ENCODE measurements around the gene CXXC5. TPM values are rescaled to one million over a fixed set of nuclear protein-coding genes. Genes with fewer than 3 reads are reported as not detected.

Gene CXXC5
- polyA plus RNA-seq, 1 of the 3 experiments (the other 2 are of a cell fraction): 47.4 TPM

- H3K4me2 ChIP-seq: no peak overlapping the region
- H3K27me3 ChIP-seq (ENCODE audit: insufficient read depth): no peaks in the 10 kb centered on the region
- no peaks in the 10 kb centered on the region for H3K9me2 ChIP-seq
- peaks cover 7% of the 10 kb centered on the region for H3F3A ChIP-seq (replicated peaks; ENCODE audit: insufficient read depth)
- H3K9me3 ChIP-seq: no peaks in the 10 kb centered on the region
- no peak overlapping the region for H3K9ac ChIP-seq
- TF ChIP-seq NFIC (IDR thresholded peaks at IDR 0.05; ENCODE audit: borderline replicate concordance) (no peak), POLR2AphosphoS5 (IDR thresholded peaks at IDR 0.05; ENCODE audit: low read depth, low read length) (no peak), TEAD4 (IDR thresholded peaks at IDR 0.05; ENCODE audit: borderline replicate concordance, insufficient read depth) (no peak), USF2 (IDR thresholded peaks at IDR 0.05; ENCODE audit: borderline replicate concordance, low read depth, low read length) (no peak), SIN3A (IDR thresholded peaks at IDR 0.05; ENCODE audit: borderline replicate concordance, low read depth, low read length) (no peak), ZBTB33 (IDR thresholded peaks at IDR 0.05; ENCODE audit: borderline replicate concordance, low read depth) (no peak), MEF2A (IDR thresholded peaks at IDR 0.05; ENCODE audit: borderline replicate concordance, low read depth) (no peak), EZH2phosphoT487 (IDR thresholded peaks at IDR 0.05; ENCODE audit: borderline replicate concordance, low read depth) (no peak), RXRA (IDR thresholded peaks at IDR 0.05; ENCODE audit: borderline replicate concordance, low read depth) (no peak)
- peaks cover 95% of the 10 kb centered on the region for H3K79me2 ChIP-seq (ENCODE audit: insufficient read depth)
- CTCF ChIA-PET: interaction anchor here (0.8 to 10.3 kb wide), 9 partner anchors 11 to 111 kb away, joined by 3 to 73 read pairs (median 7); partner anchors contain the start of gene CXXC5
- peak overlapping the region in 1 of 2 experiments; percentile 99; a peak in 2 of 4 replicates for H3K27ac ChIP-seq (ENCODE audit: low read depth in 2 of 2, low read length in 1 of 2)
- peaks cover 33 to 69% of the 10 kb centered on the region in 2 experiments for H3K4me1 ChIP-seq (ENCODE audit: control insufficient read depth in 1 of 2, insufficient read depth in 2 of 2, low read depth in 1 of 2, low read length in 1 of 2)
- 87% methylated on average over 3 of the region's 3 CpGs for WGBS (ENCODE audit: low lambda C conversion rate)
- H4K20me1 ChIP-seq (ENCODE audit: insufficient read depth): peaks cover 90% of the 10 kb centered on the region
- H3K36me3 ChIP-seq (replicated peaks in 1 of 2; ENCODE audit: control insufficient read depth in 1 of 2, insufficient read depth in 2 of 2, low read length in 1 of 2): peaks cover 8 to 17% of the 10 kb centered on the region in 2 experiments
- POLR2A ChIA-PET: interaction anchor here (0.9 to 3.1 kb wide), 12 partner anchors 9 to 89 kb away, joined by 3 to 34 read pairs (median 11); partner anchors contain the start of gene CXXC5
- DNase-seq: no peak
- H3K4me3 ChIP-seq (ENCODE audit: low read depth in 2 of 2, low read length in 1 of 2): no peak overlapping the region
- H2AFZ ChIP-seq (ENCODE audit: low read depth): no peak overlapping the region
Observed at GRCh38 chr5:139676406-139676805, 28.3 kb downstream of the CXXC5 start.

GRCh38 chr5:139676951-139677735 lies 29.0 kb downstream of the CXXC5 start:
- ChIA-PET CTCF (interaction anchor here (0.8 to 10.3 kb wide), 15 partner anchors 12 to 110 kb away, joined by 3 to 73 read pairs (median 6); partner anchors contain the start of gene CXXC5), POLR2A (interaction anchor here (0.6 to 3.1 kb wide), 19 partner anchors 10 to 100 kb away, joined by 3 to 34 read pairs (median 4); partner anchors contain the start of gene CXXC5)
- Histone ChIP-seq H3K4me2 (peak overlapping the region; percentile 25; the same call in 1 of the 2 replicates), H3K36me3 (replicated peaks in 1 of 2; ENCODE audit: control insufficient read depth in 1 of 2, insufficient read depth in 2 of 2, low read length in 1 of 2) (peaks cover 13 to 22% of the 10 kb centered on the region in 2 experiments), H3K4me3 (ENCODE audit: low read depth in 2 of 2, low read length in 1 of 2) (no peak overlapping the region), H2AFZ (ENCODE audit: low read depth) (no peak overlapping the region), H3K9me2 (no peaks in the 10 kb centered on the region), H3K27me3 (ENCODE audit: insufficient read depth) (no peaks in the 10 kb centered on the region), H3K27ac (ENCODE audit: low read depth in 2 of 2, low read length in 1 of 2) (peak overlapping the region; percentile 54 to 99; a peak in 3 of 4 replicates), H3K79me2 (ENCODE audit: insufficient read depth) (peaks cover 93% of the 10 kb centered on the region), H3K9ac (no peak overlapping the region), H3F3A (replicated peaks; ENCODE audit: insufficient read depth) (peaks cover under 1% of the 10 kb centered on the region), H3K9me3 (no peaks in the 10 kb centered on the region), H3K4me1 (ENCODE audit: control insufficient read depth in 1 of 2, insufficient read depth in 2 of 2, low read depth in 1 of 2, low read length in 1 of 2) (peaks cover 28 to 64% of the 10 kb centered on the region in 2 experiments; a peak in 3 of 4 replicates), H4K20me1 (ENCODE audit: insufficient read depth) (peaks cover 89% of the 10 kb centered on the region)
- peak; percentile 86 for DNase-seq
- WGBS (ENCODE audit: low lambda C conversion rate): 64% methylated on average over 29 of the region's 29 CpGs
- TF ChIP-seq FOXJ3 (CRISPR knock-in tag; IDR thresholded peaks at IDR 0.05) (0 out of 2 replicates have a peak, but pooled peaks have one; percentile 34), MEF2A (IDR thresholded peaks at IDR 0.05; ENCODE audit: borderline replicate concordance, low read depth) (no peak), ZBTB33 (IDR thresholded peaks at IDR 0.05; ENCODE audit: borderline replicate concordance, low read depth) (peak; percentile 58; the same call in 1 of the 2 replicates), YY1 (IDR thresholded peaks at IDR 0.05; ENCODE audit: low read depth) (no peak), RAD21 (IDR thresholded peaks at IDR 0.05; ENCODE audit: low read length) (no peak), CHD2 (IDR thresholded peaks at IDR 0.05; ENCODE audit: low read length, partially characterized antibody) (no peak), NFIC (IDR thresholded peaks at IDR 0.05; ENCODE audit: borderline replicate concordance) (no peak), NRF1 (IDR thresholded peaks at IDR 0.05; ENCODE audit: low read depth, low read length) (no peak), EP300 (IDR thresholded peaks at IDR 0.05; ENCODE audit: borderline replicate concordance in 1 of 2, low read depth in 1 of 2, low read length in 1 of 2) (no peak), SMC3 (IDR thresholded peaks at IDR 0.05; ENCODE audit: low read depth, low read length) (no peak), MAX (IDR thresholded peaks at IDR 0.05; ENCODE audit: low read depth) (no peak)
